B cell (primary cell): Measurements from ENCODE around the gene BOC. TPM values are rescaled to one million over a fixed set of nuclear protein-coding genes. Genes with fewer than 3 reads are reported as not detected.

Source experiments
- ATAC-seq: fragments of 200-7000 bp; cut with Tn5 transposase; one replicate; pipeline ENCODE4 v1.10.0; 2021; ENCODE audit warnings: low read depth, mild to moderate bottlenecking, moderate number of reproducible peaks, moderate library complexity
- CTCF ChIA-PET: fragments of 350-600 bp; sonication (Branson Sonifier 250); formaldehyde crosslinking; loops from one replicate; lab custom pipeline; 2021; ENCODE audit warnings: antibody characterized with exemption, inconsistent platforms; lab: Charles Lee
- POLR2A ChIA-PET: fragments of 350-600 bp; sonication (Branson Sonifier 250); formaldehyde crosslinking; loops from one replicate; lab custom pipeline; 2021; ENCODE audit warnings: antibody characterized with exemption; lab: Charles Lee
- DNase-seq: peaks from one replicate; pipeline ENCODE4 v3.0.0; 2013
- H2AFZ ChIP-seq: 2 replicates; pipeline ENCODE4 v1.6.1; 2012; ENCODE audit warnings: mild to moderate bottlenecking, low read depth, low read length; ENCODE audit not compliant: insufficient read depth, poor library complexity, severe bottlenecking
- H3K27ac ChIP-seq, 2 donors: 1 replicate in 1 of 2; 2 replicates in 1 of 2; pipeline ENCODE4 v1.5.1; 2012 to 2013; ENCODE audit warnings: low read length in 2 of 2, mild to moderate bottlenecking in 2 of 2, moderate library complexity in 1 of 2
- H3K27me3 ChIP-seq, 4 experiments: fragments of 200-600 bp in 1 of 4; sonication (generic) in 1 of 4; replicated peaks in 1 of 4; 1 replicate in 2 of 4; 2 replicates in 2 of 4; pipeline versions ENCODE4 v1.6.1 to v1.7.0; 2013 to 2016; ENCODE audit warnings: low read length in 3 of 4, mild to moderate bottlenecking in 2 of 4, mixed read lengths in 1 of 4, moderate library complexity in 1 of 4; ENCODE audit not compliant: insufficient read depth in 4 of 4, control insufficient read depth in 3 of 4; ENCODE audit errors: control extremely low read depth in 1 of 4
- H3K36me3 ChIP-seq, 2 experiments: replicated peaks in 1 of 2; 1 replicate in 1 of 2; 2 replicates in 1 of 2; pipeline versions ENCODE4 v1.6.1 to v1.7.1; 2013; ENCODE audit warnings: low read length in 1 of 2; ENCODE audit not compliant: insufficient read depth in 2 of 2, control insufficient read depth in 1 of 2; ENCODE audit errors: control extremely low read depth in 1 of 2, extremely low read depth in 1 of 2
- H3K4me1 ChIP-seq, 2 donors: fragments of 200-600 bp in 1 of 2; sonication (generic) in 1 of 2; 1 replicate in 1 of 2; 2 replicates in 1 of 2; pipeline versions ENCODE4 v1.5.1 to v1.6.1; 2013 to 2017; ENCODE audit warnings: low read length in 2 of 2; ENCODE audit not compliant: control insufficient read depth in 2 of 2, insufficient read depth in 2 of 2
- H3K4me2 ChIP-seq: replicated peaks from 2 replicates; pipeline ENCODE3; 2012; ENCODE audit warnings: mild to moderate bottlenecking, low read depth, low read length; ENCODE audit not compliant: poor library complexity, severe bottlenecking
- H3K4me3 ChIP-seq, 5 experiments: fragments of 200-600 bp in 1 of 5; sonication (generic) in 1 of 5; 1 replicate in 3 of 5; 2 replicates in 2 of 5; pipeline versions ENCODE4 v1.5.1 to v1.7.0; 2011 to 2016; ENCODE audit warnings: low read length in 4 of 5, mild to moderate bottlenecking in 4 of 5, low read depth in 2 of 5, control low read depth in 1 of 5, moderate library complexity in 1 of 5; ENCODE audit not compliant: insufficient read depth in 1 of 5; ENCODE audit errors: control extremely low read depth in 1 of 5, extremely low read depth in 1 of 5
- H3K79me2 ChIP-seq: fragments of 200-600 bp; sonication (generic); one replicate; pipeline ENCODE4 v1.6.0; 2016; ENCODE audit warnings: low read length; ENCODE audit not compliant: control insufficient read depth, insufficient read depth
- H3K9ac ChIP-seq: fragments of 200-600 bp; sonication (generic); 2 replicates; pipeline ENCODE4 v1.6.1; 2017; ENCODE audit warnings: mild to moderate bottlenecking, low read length, moderate library complexity
- H3K9me3 ChIP-seq, 3 donors: one replicate each; pipeline versions ENCODE4 v1.6.1 to v1.7.1; 2013; ENCODE audit warnings: low read length in 2 of 3; ENCODE audit not compliant: control insufficient read depth in 2 of 3, insufficient read depth in 1 of 3; ENCODE audit errors: control extremely low read depth in 1 of 3
- H4K20me1 ChIP-seq: 2 replicates; pipeline ENCODE4 v1.6.0; 2012; ENCODE audit warnings: mild to moderate bottlenecking, low read length; ENCODE audit not compliant: insufficient read depth, control insufficient read depth, poor library complexity, severe bottlenecking
- H3K27ac Mint-ChIP-seq: one replicate; pipeline ENCODE4 v1.8.0; 2021; ENCODE audit warnings: mixed read lengths
- H3K27me3 Mint-ChIP-seq: one replicate; pipeline ENCODE4 v1.8.0; 2021; ENCODE audit warnings: mixed read lengths
- H3K4me1 Mint-ChIP-seq: one replicate; pipeline ENCODE4 v1.8.0; 2021; ENCODE audit warnings: mixed read lengths
- H3K4me3 Mint-ChIP-seq: one replicate; pipeline ENCODE4 v1.8.0; 2021; ENCODE audit warnings: mixed read lengths
- H3K9me3 Mint-ChIP-seq: one replicate; pipeline ENCODE4 v1.8.0; 2022; ENCODE audit warnings: mixed read lengths; ENCODE audit not compliant: insufficient read depth
- EZH2 ChIP-seq: IDR thresholded peaks from 2 replicates; pipeline ENCODE4 v1.6.1; 2012; ENCODE audit warnings: borderline replicate concordance, low read depth, mild to moderate bottlenecking, moderate library complexity, low read length; ENCODE audit not compliant: insufficient read depth, poor library complexity, severe bottlenecking
- WGBS: methylation state at CpG from one replicate; pipeline ENCODE4 v1.1.5; 2013; ENCODE audit warnings: missing lambda C conversion rate; ENCODE audit not compliant: insufficient coverage; 5-methylcytosine and 5-hydroxymethylcytosine counted together
- intact Hi-C: fragments of 100-400 bp; cut with micrococcal nuclease; formaldehyde crosslinking; loops from one replicate; pipeline ENCODE4 v1.10.0; 2022
- polyA plus RNA-seq: library from polyadenylated mRNA; depleted of rRNA; stranded (reverse); fragments of >200 nt; gene quantifications from 2 replicates; pipeline ENCODE4 v1.2.3, GENCODE V29; 2012
- total RNA-seq, 2 donors: library from RNA; stranded (reverse); fragments of 120-200 nt in 1 of 2; gene quantifications; 1 replicate in 1 of 2; 2 replicates in 1 of 2; pipeline versions ENCODE4 v1.2.3 to v1.2.4, GENCODE V29; 2013 to 2022
- TF ChIP-seq, protein P1 (sequence below): fragments of 200-600 bp; IDR thresholded peaks from one replicate; pipeline ENCODE4 v1.8.0; 2022; ENCODE audit warnings: antibody characterized with exemption, mild to moderate bottlenecking

The BOC gene
- total and polyA plus RNA-seq, 2 donors (not counting 1 experiment from before 2014, with no cell fraction given), result 0.12 to 2.0 TPM

DNA sequence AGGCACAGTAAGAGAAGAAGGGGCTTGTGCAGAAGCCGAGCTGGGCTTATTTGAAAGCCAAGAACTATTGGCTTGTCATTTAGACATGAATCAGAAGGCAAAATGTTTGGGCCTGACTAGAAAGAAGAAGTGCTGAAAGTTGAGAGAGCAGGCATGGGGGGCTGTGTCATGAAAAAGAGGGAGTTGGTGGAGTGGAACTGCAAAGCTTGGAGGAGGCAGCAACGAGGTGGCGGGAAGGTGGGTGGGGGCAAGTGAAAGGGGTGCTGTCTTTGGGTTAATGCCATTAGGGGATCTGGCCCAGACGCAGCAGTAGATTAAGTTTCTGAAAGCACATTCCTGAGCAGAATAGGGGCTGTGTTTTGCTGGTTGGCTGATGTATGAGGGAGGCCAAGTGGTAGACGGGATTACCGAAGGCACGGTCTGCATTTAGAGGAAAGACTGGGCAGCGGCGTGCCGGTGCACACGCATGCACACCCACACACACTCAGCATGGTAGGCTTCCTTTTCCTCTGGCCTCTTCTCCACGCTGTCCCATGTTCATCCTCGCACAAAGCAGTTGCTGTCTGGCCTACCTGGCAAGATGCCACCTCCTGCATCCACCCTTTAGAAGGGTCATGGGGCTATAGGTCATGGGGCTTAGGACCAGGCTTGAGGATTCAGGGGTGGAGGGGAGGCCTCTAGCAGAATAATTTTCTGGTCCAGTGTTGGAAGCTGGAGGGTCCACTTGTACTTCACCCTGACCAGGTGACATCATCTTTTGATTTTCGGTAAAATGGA is 43.0 kb downstream of the BOC start:
- Histone ChIP-seq H4K20me1 (no peaks in the 10 kb centered on the region), H3K27ac (no peak overlapping the region), H3K27me3 (no peaks in the 10 kb centered on the region), H3K9ac (no peak overlapping the region), H3K9me3 (no peaks in the 10 kb centered on the region), H3K4me2 (no peak overlapping the region), H3K4me1 (peaks cover 7 to 18% of the 10 kb centered on the region in 2 donors), H3K79me2 (no peaks in the 10 kb centered on the region), H3K4me3 (no peak overlapping the region), H2AFZ (no peak overlapping the region), H3K36me3 (no peaks in the 10 kb centered on the region)
- ATAC-seq (no peak), DNase-seq (no peak)
- peaks cover 20% of the 10 kb centered on the region for H3K4me1 Mint-ChIP-seq
- TF ChIP-seq EZH2, result no peak
- TF ChIP-seq, protein P1, sequence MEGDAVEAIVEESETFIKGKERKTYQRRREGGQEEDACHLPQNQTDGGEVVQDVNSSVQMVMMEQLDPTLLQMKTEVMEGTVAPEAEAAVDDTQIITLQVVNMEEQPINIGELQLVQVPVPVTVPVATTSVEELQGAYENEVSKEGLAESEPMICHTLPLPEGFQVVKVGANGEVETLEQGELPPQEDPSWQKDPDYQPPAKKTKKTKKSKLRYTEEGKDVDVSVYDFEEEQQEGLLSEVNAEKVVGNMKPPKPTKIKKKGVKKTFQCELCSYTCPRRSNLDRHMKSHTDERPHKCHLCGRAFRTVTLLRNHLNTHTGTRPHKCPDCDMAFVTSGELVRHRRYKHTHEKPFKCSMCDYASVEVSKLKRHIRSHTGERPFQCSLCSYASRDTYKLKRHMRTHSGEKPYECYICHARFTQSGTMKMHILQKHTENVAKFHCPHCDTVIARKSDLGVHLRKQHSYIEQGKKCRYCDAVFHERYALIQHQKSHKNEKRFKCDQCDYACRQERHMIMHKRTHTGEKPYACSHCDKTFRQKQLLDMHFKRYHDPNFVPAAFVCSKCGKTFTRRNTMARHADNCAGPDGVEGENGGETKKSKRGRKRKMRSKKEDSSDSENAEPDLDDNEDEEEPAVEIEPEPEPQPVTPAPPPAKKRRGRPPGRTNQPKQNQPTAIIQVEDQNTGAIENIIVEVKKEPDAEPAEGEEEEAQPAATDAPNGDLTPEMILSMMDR, result no peak
- WGBS, result 56% methylated on average over 4 of the region's 14 CpGs
- intact Hi-C loops, result no loop called here
- no peaks in the 10 kb centered on the region for H3K9me3 Mint-ChIP-seq
- no peak overlapping the region for H3K27ac Mint-ChIP-seq
- ChIA-PET POLR2A (no interaction called here), CTCF (interaction anchor here (1.3 kb wide), 1 partner anchor 34 kb away, joined by 4 read pairs; no protein-coding TSS in a partner anchor)
- H3K27me3 Mint-ChIP-seq, result no peaks in the 10 kb centered on the region
- no peak overlapping the region for H3K4me3 Mint-ChIP-seq

- H3K4me1 ChIP-seq, result peaks cover 7 to 18% of the 10 kb centered on the region in 2 donors
- H3K36me3 ChIP-seq, result no peaks in the 10 kb centered on the region
- DNase-seq, result no peak
- H3K27ac ChIP-seq, result no peak overlapping the region
- ChIA-PET POLR2A (no interaction called here), CTCF (interaction anchor here (0.7 to 1.3 kb wide), 2 partner anchors 33 to 220 kb away, joined by 3 to 4 read pairs; no protein-coding TSS in a partner anchor)
- H3K4me3 ChIP-seq, result no peak overlapping the region
- no peaks in the 10 kb centered on the region for H3K9me3 Mint-ChIP-seq
- H3K79me2 ChIP-seq, result no peaks in the 10 kb centered on the region
- no peaks in the 10 kb centered on the region for H3K9me3 ChIP-seq
- H3K27ac Mint-ChIP-seq, result no peak overlapping the region
- H3K9ac ChIP-seq, result no peak overlapping the region
- no peaks in the 10 kb centered on the region for H3K27me3 ChIP-seq
- ATAC-seq, result peak; percentile 17
- no peak overlapping the region for H3K4me3 Mint-ChIP-seq
- H3K4me1 Mint-ChIP-seq, result peaks cover 20% of the 10 kb centered on the region
- no peaks in the 10 kb centered on the region for H4K20me1 ChIP-seq
- H3K4me2 ChIP-seq, result no peak overlapping the region
- WGBS, result 75% methylated on average over 5 of the region's 7 CpGs
- intact Hi-C loops, result no loop called here
- H3K27me3 Mint-ChIP-seq, result peaks cover under 1% of the 10 kb centered on the region
- H2AFZ ChIP-seq, result no peak overlapping the region
- no peak for TF ChIP-seq EZH2
- TF ChIP-seq, protein P1, result no peak
Observed at GRCh38 chr3:113255100-113255853, 43.9 kb downstream of the BOC start.
